GM12891 (cell line): ENCODE results near the gene AGXT. TPM values are rescaled to one million over a fixed set of nuclear protein-coding genes. Genes with fewer than 3 reads are reported as not detected.

ENCODE experiments used
- DNase-seq: peaks from one replicate; pipeline ENCODE4 v3.0.0; 2011; ENCODE audit warnings: low spot score; ENCODE audit not compliant: insufficient read length
- FAIRE-seq: peaks from 2 replicates; lab custom pipeline; 2011; peaks lifted over from hg19 to GRCh38; lab: Jason Lieb, UNC
- PAX5 ChIP-seq: IDR thresholded peaks from 2 replicates; pipeline ENCODE4 v1.6.1; 2011; ENCODE audit warnings: low read length, moderate library complexity, mild to moderate bottlenecking; ENCODE audit not compliant: insufficient read depth, severe bottlenecking
- POLR2A ChIP-seq: IDR thresholded peaks from 2 replicates; pipeline ENCODE4 v1.6.1; 2011; ENCODE audit warnings: low read depth, low read length, control low read depth
- POLR2AphosphoS5 ChIP-seq: IDR thresholded peaks from 2 replicates; pipeline ENCODE4 v1.6.1; 2011; ENCODE audit warnings: low read depth, low read length, control low read depth
- POU2F2 ChIP-seq: IDR thresholded peaks from 2 replicates; pipeline ENCODE4 v1.6.1; 2011; ENCODE audit warnings: low read depth, mild to moderate bottlenecking, control low read depth, low read length, moderate library complexity
- SPI1 ChIP-seq: IDR thresholded peaks from 2 replicates; pipeline ENCODE4 v1.6.1; 2011; ENCODE audit warnings: low read depth, low read length, control low read depth
- TAF1 ChIP-seq: IDR thresholded peaks from 2 replicates; pipeline ENCODE4 v1.6.1; 2011; ENCODE audit warnings: low read depth, low read length, control low read depth
- polyA plus RNA-seq: library from polyadenylated mRNA; unstranded; fragments of >200 nt; gene quantifications from one replicate; pipeline ENCODE4 v1.2.1, GENCODE V29; 2012; ENCODE audit warnings: low read depth, missing spikeins, inconsistent platforms; ENCODE audit not compliant: missing spikeins

AGXT gene
- not detected for polyA plus RNA-seq

DNA sequence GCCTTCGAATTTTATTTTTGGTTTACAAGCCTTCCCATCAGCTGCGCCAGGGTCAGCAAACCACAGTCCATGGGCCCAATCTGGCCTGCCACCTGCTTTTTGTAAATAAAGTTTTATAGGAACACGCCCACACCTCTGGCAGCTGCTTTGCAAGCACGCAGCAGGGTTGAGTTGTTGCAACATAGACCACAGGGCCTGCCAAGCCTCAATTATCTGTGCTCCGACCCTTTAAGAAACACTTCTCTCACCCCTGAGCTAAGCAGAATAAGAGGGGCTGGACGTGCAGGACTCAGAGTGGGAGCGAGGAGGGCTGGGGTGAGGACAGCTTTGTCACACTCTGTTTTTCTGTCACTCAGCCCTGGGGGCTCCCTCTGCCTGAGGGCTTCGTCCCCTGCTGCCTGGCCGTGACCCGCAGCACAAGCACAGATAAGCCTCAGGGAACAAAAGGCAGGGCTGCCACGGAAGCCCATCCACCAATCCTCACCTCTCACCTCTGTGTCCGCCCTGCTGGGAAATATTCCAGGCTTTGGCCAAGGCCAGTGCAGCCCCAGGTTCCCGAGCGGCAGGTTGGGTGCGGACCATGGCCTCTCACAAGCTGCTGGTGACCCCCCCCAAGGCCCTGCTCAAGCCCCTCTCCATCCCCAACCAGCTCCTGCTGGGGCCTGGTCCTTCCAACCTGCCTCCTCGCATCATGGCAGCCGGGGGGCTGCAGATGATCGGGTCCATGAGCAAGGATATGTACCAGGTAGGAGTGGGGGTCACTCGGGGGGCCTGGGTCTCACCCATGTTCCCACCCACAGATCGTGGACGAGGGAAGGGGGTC, at the start of gene AGXT:
Gene AGXT (plus strand): TSS at position 539 of the 823 bp plus-strand sequence. CDS start 42 bp downstream, at position 581.
- DNase-seq = no peak
- TF ChIP-seq POLR2AphosphoS5 (no peak), POLR2A (no peak), PAX5 (no peak), SPI1 (no peak), TAF1 (no peak), POU2F2 (no peak)
- no peak for FAIRE-seq

DNA sequence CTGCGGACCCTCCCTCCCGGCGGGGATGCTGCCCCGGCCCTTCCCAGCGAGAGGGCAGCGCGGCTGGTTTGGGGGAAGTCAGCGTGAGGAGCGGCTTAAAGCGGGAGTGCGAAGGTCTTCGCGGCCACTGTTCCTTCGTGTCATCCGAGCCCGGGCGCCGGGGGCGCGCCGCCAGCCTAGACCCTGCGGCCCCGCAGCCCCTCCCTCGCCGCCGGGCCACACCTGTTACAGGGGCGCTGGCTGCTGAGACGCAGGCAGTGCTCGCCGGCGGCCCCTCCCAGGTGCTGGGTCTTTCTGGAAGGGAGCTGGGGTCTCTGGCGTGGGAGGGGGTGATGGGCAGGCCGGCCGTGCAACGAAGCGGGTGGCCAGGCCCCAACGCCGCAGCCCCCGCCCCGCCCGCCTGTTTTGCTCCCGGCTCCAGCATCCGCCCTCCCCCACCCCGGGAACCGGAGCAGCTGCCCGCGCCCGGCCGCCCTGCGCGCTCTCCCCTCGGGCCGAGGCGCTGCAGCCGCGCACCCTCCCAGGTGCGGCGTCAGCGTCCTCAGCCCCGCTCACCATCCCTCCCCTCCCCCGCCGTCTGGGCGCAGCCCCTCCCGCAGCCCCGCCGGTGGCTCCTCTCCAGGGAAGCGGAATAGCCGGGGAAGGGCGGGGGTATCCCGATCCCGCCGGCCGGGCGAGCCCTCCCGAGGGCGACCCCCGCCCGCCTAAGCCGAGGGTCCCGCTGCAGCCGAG, 49.3 kb upstream of the AGXT start:
- DNase-seq = no peak
- FAIRE-seq = no peak
- TF ChIP-seq PAX5 (no peak), SPI1 (no peak), POU2F2 (no peak), POLR2AphosphoS5 (no peak), TAF1 (no peak), POLR2A (no peak)

DNA sequence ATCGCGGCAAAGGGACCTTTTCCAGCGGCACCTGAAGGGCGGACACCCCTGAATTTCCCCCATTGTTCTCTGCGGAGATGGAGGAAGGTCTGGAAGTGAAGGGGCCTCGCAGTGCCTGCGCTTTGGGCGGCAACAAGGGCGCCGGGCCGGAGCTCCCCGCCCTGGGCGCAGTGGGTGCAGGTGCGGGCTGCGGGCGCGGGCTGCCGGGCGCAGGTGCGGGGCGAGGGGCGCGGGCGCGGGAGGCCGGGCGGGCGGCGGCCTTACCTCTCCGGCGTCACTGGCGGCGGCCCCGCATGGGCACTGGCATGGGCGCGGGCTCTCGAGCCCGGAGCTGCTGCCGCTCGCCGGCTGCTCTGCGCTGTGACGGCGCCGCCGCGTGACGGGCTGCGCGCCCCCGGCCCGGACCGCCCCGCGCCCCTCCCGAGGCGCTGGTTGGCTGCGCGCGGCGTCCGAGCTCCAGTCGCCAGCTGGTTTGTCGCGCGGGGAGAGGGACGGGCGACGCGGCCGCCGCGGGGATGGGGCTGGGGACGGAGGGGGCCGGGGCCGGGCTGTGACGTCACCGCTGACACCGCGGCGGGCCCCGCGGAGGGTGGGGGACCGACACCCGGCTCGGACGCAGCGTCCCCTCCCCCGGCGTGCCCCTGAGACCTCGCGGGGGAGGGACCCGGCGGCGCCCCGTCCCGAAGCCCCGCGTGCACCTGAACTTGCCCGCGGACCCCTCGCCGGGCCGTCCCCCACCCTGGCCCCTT, 48.6 kb upstream of the AGXT start, which contains the start of gene KIF1A:
Gene KIF1A (minus strand): TSS at position 362 of the 749 bp plus-strand sequence. CDS start 22,467 bp downstream, outside the sequence.
- no peak for FAIRE-seq
- DNase-seq = no peak
- TF ChIP-seq POLR2AphosphoS5 (no peak), POLR2A (no peak), SPI1 (no peak), PAX5 (no peak), TAF1 (no peak), POU2F2 (no peak)

DNA sequence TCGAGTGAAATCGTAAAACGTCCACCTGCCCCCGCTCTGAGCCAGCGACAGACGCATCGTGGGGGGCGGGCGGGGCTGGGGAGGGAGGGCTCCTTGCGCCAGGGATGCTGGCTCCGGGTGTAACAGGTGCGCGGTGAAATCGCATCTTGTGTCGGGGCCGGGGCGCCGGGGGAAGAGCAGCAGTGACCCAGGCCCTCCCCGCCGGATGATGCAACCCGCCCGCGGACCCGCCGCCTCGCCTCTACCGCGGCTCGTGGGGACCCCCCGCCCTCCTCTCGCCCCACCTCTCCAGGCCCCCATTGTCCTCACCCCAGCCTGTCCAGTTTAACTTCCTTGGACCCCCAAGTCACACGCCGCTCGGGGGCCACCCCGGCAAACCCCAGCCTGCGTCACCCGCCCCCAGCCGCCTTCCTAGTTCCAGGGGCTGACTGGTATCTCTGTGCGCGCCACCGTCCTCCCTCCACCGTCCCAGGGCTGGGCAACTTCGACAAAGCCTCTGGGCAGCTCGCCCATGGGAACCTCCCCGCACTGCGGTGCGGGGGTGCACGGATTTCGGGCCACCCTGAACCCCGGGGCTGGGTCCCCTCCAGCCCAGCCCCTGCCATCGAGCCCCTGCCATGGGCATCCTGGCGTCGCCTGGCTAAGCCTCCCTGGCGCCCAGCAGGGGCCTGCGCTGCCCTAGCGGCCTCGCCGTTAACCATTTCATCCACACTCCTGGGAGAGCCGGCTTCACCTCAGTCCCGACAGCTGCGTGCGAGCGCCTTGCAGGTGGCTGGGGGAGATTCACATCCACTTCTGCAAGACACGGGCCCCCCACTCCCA, 47.8 kb upstream of the AGXT start:
- TF ChIP-seq SPI1 (no peak), TAF1 (no peak), POLR2A (no peak), POU2F2 (no peak), POLR2AphosphoS5 (no peak), PAX5 (no peak)
- DNase-seq (no peak), FAIRE-seq (no peak)

DNA sequence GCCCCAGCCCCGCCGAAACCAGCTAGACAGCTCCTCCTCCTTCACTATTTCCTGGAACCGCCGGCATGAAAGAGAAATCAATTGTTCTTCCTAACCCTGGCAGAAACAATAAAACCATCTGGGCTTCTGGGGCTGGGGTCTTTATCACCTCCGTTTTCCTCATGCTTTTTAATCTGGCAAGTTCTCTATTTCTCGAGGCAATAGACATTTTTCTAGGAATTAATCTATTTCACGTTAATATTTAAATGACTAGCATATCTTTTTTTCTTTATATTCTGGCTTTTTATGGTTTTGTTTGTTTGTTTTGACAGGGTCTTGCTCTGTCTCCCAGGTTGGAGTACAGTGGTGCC, 47.2 kb upstream of the AGXT start:
- no peak for FAIRE-seq
- TF ChIP-seq POLR2AphosphoS5 (no peak), SPI1 (no peak), TAF1 (no peak), POU2F2 (no peak), PAX5 (no peak), POLR2A (no peak)
- no peak for DNase-seq

DNA sequence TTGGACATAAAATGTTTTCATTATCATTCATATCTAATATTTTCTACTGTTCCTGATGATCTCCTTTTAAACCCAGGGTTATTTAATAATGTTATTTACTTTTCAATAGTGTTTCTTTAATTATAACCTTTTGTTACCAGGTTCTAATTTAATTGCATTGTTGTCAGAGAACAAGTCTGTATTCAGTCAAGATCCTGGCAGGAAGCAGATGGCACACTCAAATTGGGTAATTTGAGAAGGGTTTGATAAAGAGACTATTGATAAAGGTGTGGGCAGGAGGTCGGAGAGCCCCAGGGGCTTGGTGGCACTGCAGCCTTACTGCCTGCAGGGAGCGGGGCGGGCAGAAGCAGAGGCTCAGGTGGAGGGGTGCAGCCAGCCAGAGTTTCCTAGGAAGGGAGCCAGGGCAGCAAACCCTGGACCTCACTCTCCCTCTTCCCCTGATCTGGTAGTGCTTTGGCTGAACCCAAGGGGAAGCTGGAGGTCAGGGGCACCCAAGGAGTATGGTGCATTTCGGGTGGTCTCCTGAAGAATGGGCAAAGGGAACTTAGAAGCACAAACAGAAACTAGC, 46.3 kb upstream of the AGXT start:
- FAIRE-seq (no peak), DNase-seq (no peak)
- TF ChIP-seq SPI1 = no peak
- TF ChIP-seq POLR2AphosphoS5 = no peak
- no peak for TF ChIP-seq PAX5
- no peak for TF ChIP-seq TAF1
- TF ChIP-seq POU2F2 = no peak

DNA sequence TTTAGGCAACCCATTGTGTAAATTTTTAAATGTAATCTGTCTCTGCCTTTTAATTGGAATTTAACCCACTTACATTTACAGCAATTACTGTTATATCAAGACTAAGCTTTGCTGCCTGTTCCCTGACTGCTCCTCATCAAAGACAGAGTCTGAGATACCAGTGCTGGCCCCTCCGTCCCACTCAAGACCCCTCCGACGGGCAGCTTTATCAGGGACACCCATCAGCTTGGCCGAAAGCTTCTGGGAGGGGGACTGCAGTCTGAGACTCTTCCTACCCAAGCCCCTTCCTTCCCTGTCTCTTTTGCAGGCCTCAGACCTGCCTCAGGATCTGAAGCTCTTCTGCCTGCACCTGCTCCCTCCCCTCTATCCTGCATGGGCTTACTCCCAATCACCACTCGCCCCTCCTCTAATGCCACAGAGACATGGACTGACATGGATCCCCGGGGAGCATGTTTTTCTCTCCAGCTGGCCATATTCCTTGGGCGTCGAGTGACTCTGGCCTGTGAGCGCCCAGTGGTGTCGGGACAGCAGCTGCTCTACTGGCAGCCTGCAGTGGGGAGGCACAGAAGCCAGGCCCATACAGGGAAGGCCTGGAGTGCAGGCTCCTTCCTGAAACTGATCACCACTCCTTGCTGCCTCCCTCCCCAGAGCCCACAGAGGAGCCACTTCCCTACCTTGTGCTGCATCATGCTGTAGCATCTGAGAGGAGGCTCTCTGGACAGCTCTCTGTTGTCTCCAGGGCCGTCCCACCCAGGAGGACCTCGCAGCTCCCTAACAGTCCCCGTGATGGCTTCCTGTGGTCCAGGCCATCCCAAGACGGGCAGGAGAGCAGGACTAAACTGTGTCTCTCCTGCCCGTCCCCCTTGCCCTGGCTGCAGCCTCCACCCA, 44.9 kb upstream of the AGXT start:
- no peak for TF ChIP-seq POU2F2
- no peak for TF ChIP-seq SPI1
- TF ChIP-seq POLR2A = no peak
- no peak for TF ChIP-seq PAX5
- no peak for TF ChIP-seq POLR2AphosphoS5
- TF ChIP-seq TAF1 = no peak
- DNase-seq = no peak
- no peak for FAIRE-seq
